GM19468 (cell line): ENCODE measurements around the gene NBEA.

Experiments used
- ATAC-seq: cut with Tn5 transposase; IDR thresholded peaks from one replicate; pipeline ENCODE4 v1.9.1; 2021; ENCODE audit warnings: mild to moderate bottlenecking, moderate library complexity, moderate number of reproducible peaks; ENCODE audit not compliant: unreplicated experiment; ENCODE audit errors: extremely low read depth

Gene NBEA

DNA sequence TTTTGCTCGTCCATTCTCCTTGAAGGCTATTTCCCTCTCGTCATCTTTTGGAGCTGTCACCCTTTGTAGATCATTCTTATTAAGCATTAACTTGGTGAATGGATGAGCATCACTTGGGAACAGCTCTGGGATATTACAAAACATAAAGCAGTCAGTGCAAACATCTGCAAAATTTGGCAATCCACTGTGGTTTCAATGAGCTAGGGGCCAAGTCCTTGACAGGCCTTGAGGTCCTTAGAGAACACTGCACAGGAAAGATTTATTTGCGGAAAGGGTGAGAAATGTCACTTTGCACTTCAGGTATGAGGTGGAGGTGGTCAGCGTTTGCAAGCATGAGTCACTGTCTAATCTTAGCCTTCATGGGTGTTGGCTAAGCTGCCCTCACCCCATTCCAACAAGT lies 774.1 kb downstream of the NBEA start:
- no peak for ATAC-seq

DNA sequence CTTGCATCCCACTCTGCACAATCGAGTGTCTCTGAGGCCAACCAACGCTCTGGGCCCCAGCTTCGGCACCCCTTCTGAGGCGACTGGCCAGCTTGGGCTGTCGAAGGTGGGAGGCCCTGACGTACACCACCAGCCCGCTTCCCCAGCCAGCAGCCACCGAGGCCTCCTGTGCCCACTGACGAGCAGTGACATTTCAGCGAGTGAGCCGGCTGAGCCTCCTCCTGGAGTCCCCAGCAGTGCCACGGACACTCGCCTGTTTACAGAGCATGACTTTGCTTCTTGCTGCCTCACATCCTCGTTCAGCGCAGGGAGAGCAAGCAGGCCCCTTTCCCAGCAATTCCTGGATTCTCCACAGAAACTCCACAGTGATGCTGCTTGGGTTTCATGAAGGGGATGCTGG lies 774.7 kb downstream of the NBEA start:
- ATAC-seq = no peak

DNA sequence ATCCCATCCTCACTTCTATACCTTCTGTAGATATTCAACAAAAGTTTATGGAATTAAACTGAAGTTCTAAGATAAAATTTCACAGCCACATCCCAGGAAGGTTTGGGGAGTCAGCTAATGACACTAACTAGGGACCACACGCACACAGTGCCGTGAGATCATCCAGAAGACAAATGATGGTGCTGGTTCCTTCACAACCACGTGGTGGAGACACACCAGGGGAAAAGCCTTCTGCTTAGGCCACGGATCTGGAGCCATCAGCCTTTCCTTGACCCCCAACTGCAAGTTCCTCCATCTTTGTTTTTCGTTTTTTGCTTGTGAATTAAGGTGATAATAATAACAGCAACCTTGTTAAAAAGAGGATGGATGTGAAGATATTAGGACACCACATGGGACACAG lies 776.0 kb downstream of the NBEA start:
- no peak for ATAC-seq

DNA sequence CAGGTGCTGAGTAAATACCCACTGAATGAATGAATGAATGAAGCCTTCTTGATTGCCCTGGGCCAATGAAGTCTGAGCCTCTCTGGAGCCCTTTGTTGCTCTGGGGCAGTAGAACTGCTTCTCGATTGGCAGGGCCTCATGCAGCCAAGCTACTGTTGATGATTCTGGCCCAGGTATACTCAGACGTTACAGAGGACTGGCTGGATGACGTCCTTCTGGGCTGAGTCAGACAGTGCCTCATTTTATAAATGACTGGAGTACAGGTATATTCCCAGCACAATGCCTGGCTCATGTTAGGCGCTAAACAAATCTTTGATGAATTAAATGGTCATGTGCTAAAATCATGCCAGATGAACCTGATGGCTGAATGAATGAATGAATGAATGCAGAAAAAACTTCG lies 778.2 kb downstream of the NBEA start:
- no peak for ATAC-seq

DNA sequence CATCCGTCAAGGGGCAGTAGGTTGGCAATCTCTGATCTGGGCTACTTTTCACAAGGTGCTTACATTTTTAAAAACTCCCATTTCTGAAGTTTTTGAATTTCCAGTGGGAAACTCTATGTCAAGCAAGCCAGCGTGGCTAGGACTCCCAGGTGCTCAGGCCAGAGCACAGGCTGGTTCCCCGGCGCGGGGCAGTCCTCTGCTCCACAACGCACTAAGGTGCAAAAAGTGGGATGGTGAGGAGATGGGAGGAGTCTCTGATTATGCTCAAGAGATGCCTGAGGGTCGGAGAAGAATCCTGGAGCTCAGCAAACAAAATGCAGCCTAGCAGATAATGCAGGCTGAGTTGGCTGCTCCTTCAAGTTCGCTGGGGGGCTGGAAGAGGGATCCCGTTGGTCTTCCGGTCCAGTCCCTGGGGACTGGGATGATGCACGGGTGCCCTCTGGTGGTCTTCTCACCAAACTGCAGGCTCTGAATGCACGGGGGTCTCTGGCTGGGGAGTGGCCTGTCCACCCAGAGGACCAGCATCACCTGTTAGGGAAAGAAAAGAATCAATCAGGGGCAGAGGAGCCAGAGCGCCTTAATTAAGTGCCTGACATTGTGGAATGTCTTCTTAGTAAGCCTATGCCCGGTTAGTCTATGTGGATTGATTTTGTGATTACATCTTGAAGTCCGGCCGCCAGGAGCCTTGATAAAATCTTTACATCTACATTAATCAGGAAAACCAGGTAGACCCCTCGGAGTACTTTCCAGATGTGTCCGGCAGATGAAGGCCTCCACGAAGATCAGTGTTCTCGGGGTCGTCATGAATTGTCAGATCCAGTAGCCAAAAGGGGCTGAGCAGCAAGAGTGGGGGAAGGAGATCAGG lies 778.9 kb downstream of the NBEA start:
- ATAC-seq = peak; percentile 52
